ENCODE data around the gene GFRA1. TPM values are rescaled to one million over a fixed set of nuclear protein-coding genes. Genes with fewer than 3 reads are reported as not detected.

GFRA1 gene
- polyA plus RNA-seq, 3 donors, result not detected

DNA sequence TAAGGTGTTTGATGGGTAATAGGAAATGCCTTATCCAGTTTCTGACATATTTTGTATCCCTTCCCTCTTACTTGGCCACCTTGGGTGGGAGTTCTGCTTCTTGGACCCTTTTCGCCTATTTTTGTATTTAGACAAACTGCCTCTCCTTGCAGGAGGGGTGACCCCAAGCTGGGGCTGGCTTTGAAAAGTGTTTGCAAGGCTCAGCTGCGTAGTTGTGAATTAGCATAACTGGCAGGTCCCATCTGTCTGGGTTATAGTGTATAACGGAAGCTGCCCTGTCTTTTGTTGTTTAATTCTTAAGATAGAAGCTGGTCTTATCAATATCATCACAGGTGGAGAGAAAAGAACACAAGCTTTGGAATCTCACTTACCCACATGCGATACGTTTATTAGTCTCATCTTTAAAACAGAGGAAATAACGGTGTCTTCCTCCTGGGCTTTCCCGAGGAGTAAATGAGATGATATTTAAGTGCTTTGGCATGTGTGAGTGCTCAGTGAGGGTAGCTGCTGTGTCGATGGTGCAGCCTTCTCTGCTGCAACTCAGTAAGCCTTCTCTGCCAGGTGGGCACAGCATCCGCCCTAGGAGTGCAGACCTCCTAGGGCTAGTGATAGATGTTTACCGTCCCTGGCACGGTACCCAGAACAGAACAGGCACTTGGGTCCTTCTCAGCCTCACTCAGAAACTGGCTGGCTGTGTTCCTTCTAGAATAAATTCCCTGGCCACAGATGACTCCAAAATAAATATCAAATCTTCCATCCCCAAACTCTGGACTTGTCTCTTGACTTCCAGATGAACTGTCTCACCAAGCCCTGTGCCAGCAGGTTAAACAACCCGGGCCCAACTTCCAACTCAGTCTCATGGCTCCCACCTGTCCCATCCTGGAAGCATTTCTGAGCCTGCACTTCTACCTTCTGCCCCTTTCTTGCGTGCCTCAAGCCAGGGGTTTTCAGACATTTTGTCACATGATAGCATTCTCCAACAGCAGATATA lies 227.3 kb downstream of the GFRA1 start:
- no peaks in the 10 kb centered on the region for H3K36me3 Mint-ChIP-seq
- no peak overlapping the region for H3K4me3 Mint-ChIP-seq
- peaks cover 0 to 8% (median 1%) of the 10 kb centered on the region in 7 donors for H3K9me3 Mint-ChIP-seq
- Histone ChIP-seq H3K4me3 (replicated peaks in 1 of 3; ENCODE audit: low read depth in 2 of 3, low read length in 3 of 3) (no peak overlapping the region), H3K36me3 (replicated peaks in 1 of 2; ENCODE audit: control insufficient read depth in 1 of 2, insufficient read depth in 2 of 2, low read length in 2 of 2) (no peaks in the 10 kb centered on the region), H2AFZ (ENCODE audit: insufficient read depth, low read depth, low read length, poor library complexity, severe bottlenecking) (no peak overlapping the region), H3K27ac (ENCODE audit: low read depth in 1 of 2, low read length in 2 of 2) (no peak overlapping the region), H3K9ac (ENCODE audit: insufficient read depth, low read length, poor library complexity, severe bottlenecking) (no peak overlapping the region), H3K4me1 (ENCODE audit: control insufficient read depth in 1 of 2, insufficient read depth in 2 of 2, low read length in 2 of 2) (no peaks in the 10 kb centered on the region), H4K20me1 (ENCODE audit: insufficient read depth, low read length) (no peaks in the 10 kb centered on the region), H3K9me3 (replicated peaks in 1 of 2; ENCODE audit: control insufficient read depth in 1 of 2, insufficient read depth in 1 of 2, low read length in 2 of 2) (no peaks in the 10 kb centered on the region), H3K79me2 (ENCODE audit: insufficient read depth, low read length) (no peaks in the 10 kb centered on the region), H3K27me3 (ENCODE audit: control insufficient read depth in 2 of 2, insufficient read depth in 2 of 2, low read length in 2 of 2) (no peaks in the 10 kb centered on the region), H3K4me2 (replicated peaks; ENCODE audit: extremely low read depth, low read length, poor library complexity, severe bottlenecking) (no peak overlapping the region)
- no peaks in the 10 kb centered on the region for H3K4me1 Mint-ChIP-seq
- peaks cover 0 to 3% (median 2%) of the 10 kb centered on the region in 3 donors for H3K27me3 Mint-ChIP-seq (ENCODE audit: low read depth in 3 of 3)
- intact Hi-C loops (cut with micrococcal nuclease), result no loop called here
- 92% methylated on average over 5 of the region's 13 CpGs for WGBS (ENCODE audit: insufficient coverage)
- no peak overlapping the region for H3K27ac Mint-ChIP-seq
- no peak for DNase-seq
- TF ChIP-seq, protein P1, sequence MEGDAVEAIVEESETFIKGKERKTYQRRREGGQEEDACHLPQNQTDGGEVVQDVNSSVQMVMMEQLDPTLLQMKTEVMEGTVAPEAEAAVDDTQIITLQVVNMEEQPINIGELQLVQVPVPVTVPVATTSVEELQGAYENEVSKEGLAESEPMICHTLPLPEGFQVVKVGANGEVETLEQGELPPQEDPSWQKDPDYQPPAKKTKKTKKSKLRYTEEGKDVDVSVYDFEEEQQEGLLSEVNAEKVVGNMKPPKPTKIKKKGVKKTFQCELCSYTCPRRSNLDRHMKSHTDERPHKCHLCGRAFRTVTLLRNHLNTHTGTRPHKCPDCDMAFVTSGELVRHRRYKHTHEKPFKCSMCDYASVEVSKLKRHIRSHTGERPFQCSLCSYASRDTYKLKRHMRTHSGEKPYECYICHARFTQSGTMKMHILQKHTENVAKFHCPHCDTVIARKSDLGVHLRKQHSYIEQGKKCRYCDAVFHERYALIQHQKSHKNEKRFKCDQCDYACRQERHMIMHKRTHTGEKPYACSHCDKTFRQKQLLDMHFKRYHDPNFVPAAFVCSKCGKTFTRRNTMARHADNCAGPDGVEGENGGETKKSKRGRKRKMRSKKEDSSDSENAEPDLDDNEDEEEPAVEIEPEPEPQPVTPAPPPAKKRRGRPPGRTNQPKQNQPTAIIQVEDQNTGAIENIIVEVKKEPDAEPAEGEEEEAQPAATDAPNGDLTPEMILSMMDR (IDR thresholded peaks at IDR 0.05), result no peak

DNA sequence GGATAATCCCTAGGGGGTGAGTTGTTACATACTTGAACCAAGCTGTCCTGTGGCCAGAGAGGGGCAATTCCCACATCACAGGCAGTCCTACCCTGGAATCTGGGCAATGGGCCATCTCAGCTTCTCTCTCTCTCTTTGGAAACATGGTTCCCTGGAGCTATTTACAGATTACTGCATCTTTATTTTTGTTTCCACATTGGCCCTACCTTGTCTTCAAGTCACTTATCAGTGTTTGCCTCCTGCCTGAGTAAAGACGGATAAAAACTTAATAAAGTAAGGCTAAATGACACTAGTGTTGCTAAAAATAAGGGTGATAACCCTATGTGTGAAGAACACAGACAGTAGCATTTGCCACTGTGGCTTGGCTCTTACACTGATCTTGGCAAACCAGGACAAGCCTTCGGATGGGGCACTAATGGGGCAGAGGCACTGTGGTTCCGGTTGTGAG lies 228.2 kb downstream of the GFRA1 start:
- no peak overlapping the region for H3K4me3 Mint-ChIP-seq
- TF ChIP-seq, protein P1 (IDR thresholded peaks at IDR 0.05), result no peak
- no peak for DNase-seq
- Histone ChIP-seq H3K79me2 (ENCODE audit: insufficient read depth, low read length) (no peaks in the 10 kb centered on the region), H3K27me3 (ENCODE audit: control insufficient read depth in 2 of 2, insufficient read depth in 2 of 2, low read length in 2 of 2) (no peaks in the 10 kb centered on the region), H2AFZ (ENCODE audit: insufficient read depth, low read depth, low read length, poor library complexity, severe bottlenecking) (no peak overlapping the region), H3K4me1 (ENCODE audit: control insufficient read depth in 1 of 2, insufficient read depth in 2 of 2, low read length in 2 of 2) (no peaks in the 10 kb centered on the region), H3K4me3 (replicated peaks in 1 of 3; ENCODE audit: low read depth in 2 of 3, low read length in 3 of 3) (no peak overlapping the region), H3K9ac (ENCODE audit: insufficient read depth, low read length, poor library complexity, severe bottlenecking) (no peak overlapping the region), H3K27ac (ENCODE audit: low read depth in 1 of 2, low read length in 2 of 2) (no peak overlapping the region), H3K4me2 (replicated peaks; ENCODE audit: extremely low read depth, low read length, poor library complexity, severe bottlenecking) (no peak overlapping the region), H4K20me1 (ENCODE audit: insufficient read depth, low read length) (no peaks in the 10 kb centered on the region), H3K9me3 (replicated peaks in 1 of 2; ENCODE audit: control insufficient read depth in 1 of 2, insufficient read depth in 1 of 2, low read length in 2 of 2) (no peaks in the 10 kb centered on the region), H3K36me3 (replicated peaks in 1 of 2; ENCODE audit: control insufficient read depth in 1 of 2, insufficient read depth in 2 of 2, low read length in 2 of 2) (no peaks in the 10 kb centered on the region)
- H3K36me3 Mint-ChIP-seq, result no peaks in the 10 kb centered on the region
- intact Hi-C loops (cut with micrococcal nuclease), result no loop called here
- 100% methylated on average over 1 of the region's 3 CpGs for WGBS (ENCODE audit: insufficient coverage)
- H3K4me1 Mint-ChIP-seq, result no peaks in the 10 kb centered on the region
- H3K27ac Mint-ChIP-seq, result no peak overlapping the region
- peaks cover 0 to 4% (median 1%) of the 10 kb centered on the region in 7 donors for H3K9me3 Mint-ChIP-seq
- H3K27me3 Mint-ChIP-seq (ENCODE audit: low read depth in 3 of 3), result peaks cover 0 to 3% (median 2%) of the 10 kb centered on the region in 3 donors

Measured in CD14-positive monocyte (primary cell).